PC-3 (cell line): ENCODE measurements around the gene SCN8A. TPM values are rescaled to one million over a fixed set of nuclear protein-coding genes. Genes with fewer than 3 reads are reported as not detected.
"Not testable (repeated sequence)": the region's sequence is repeated elsewhere in the genome, so short reads cannot be mapped to it uniquely, and the experiment has no call there.

Experiments used
- ATAC-seq: fragments of 200-7000 bp; cut with Tn5 transposase; 2 replicates; pipeline ENCODE4 v1.9.1; 2020; ENCODE audit warnings: mild to moderate bottlenecking, moderate library complexity
- BruUV-seq: library from RNA; stranded (reverse); fragments of 400-500 nt; replicated peaks from 2 replicates; lab custom pipeline; 2021; lab: Mats Ljungman, UMichigan
- CTCF ChIA-PET: fragments of 300-600 bp; sonication (Branson Sonifier 250); formaldehyde crosslinking; loops from one replicate; lab custom pipeline; 2022; ENCODE audit warnings: antibody characterized with exemption; lab: Charles Lee
- POLR2A ChIA-PET: fragments of 300-600 bp; sonication (Branson Sonifier 250); formaldehyde crosslinking; loops from one replicate; lab custom pipeline; 2022; ENCODE audit warnings: antibody characterized with exemption; ENCODE audit not compliant: unreplicated experiment; lab: Charles Lee
- DNase-seq: peaks from one replicate; pipeline ENCODE4 v3.0.0-alpha.2; 2015
- H2AFZ ChIP-seq: fragments of 300-600 bp; sonication (generic); 2 replicates; pipeline ENCODE4 v1.6.0; 2016; ENCODE audit warnings: antibody characterized with exemption, low read length
- H3F3A ChIP-seq: fragments of 300-600 bp; sonication (generic); one replicate; pipeline ENCODE4 v1.6.0; 2017; ENCODE audit warnings: antibody characterized with exemption, low read length, control low read depth, mild to moderate bottlenecking; ENCODE audit not compliant: unreplicated experiment
- H3K27ac ChIP-seq: fragments of 300-600 bp; sonication (generic); 2 replicates; pipeline ENCODE4 v1.5.1; 2016; ENCODE audit warnings: mild to moderate bottlenecking, low read length
- H3K27me3 ChIP-seq: fragments of 300-600 bp; sonication (generic); 2 replicates; pipeline ENCODE4 v1.6.1; 2016; ENCODE audit warnings: low read length, mixed read lengths
- H3K36me3 ChIP-seq: fragments of 300-600 bp; sonication (generic); 2 replicates; pipeline ENCODE4 v1.6.1; 2016; ENCODE audit warnings: low read depth, mixed run types, low read length, mixed read lengths
- H3K4me1 ChIP-seq: fragments of 300-600 bp; sonication (generic); 2 replicates; pipeline ENCODE4 v1.5.1; 2016; ENCODE audit warnings: low read length; ENCODE audit not compliant: insufficient read depth
- H3K4me2 ChIP-seq: fragments of 300-600 bp; sonication (generic); 2 replicates; pipeline ENCODE4 v1.6.0; 2016; ENCODE audit warnings: low read length
- H3K4me3 ChIP-seq: fragments of 300-600 bp; sonication (generic); 2 replicates; pipeline ENCODE4 v1.5.1; 2016; ENCODE audit warnings: mild to moderate bottlenecking, low read length, mixed read lengths
- H3K79me2 ChIP-seq: fragments of 300-600 bp; sonication (generic); 2 replicates; pipeline ENCODE4 v1.6.1; 2017; ENCODE audit warnings: low read length, mixed read lengths
- H3K9ac ChIP-seq: fragments of 300-600 bp; sonication (generic); 2 replicates; pipeline ENCODE4 v1.6.0; 2016; ENCODE audit warnings: mild to moderate bottlenecking, low read length
- H3K9me2 ChIP-seq: fragments of 300-600 bp; sonication (generic); replicated peaks from 2 replicates; pipeline ENCODE4 v1.6.1; 2016; ENCODE audit warnings: mixed run types, low read length, mixed read lengths
- H3K9me3 ChIP-seq: fragments of 300-600 bp; sonication (generic); 2 replicates; pipeline ENCODE4 v1.6.1; 2016; ENCODE audit warnings: low read length, mixed read lengths
- H4K20me1 ChIP-seq: fragments of 300-600 bp; sonication (generic); 2 replicates; pipeline ENCODE4 v1.6.1; 2016; ENCODE audit warnings: low read length, mixed read lengths
- CTCF ChIP-seq: fragments of 300-600 bp; sonication (generic); conservative IDR thresholded peaks from 2 replicates; pipeline ENCODE4 v1.5.1; 2017; ENCODE audit warnings: antibody characterized with exemption, low read depth, mild to moderate bottlenecking, low read length
- EZH2 ChIP-seq: fragments of 300-600 bp; sonication (generic); IDR thresholded peaks from one replicate; pipeline ENCODE4 v1.6.1; 2017; ENCODE audit warnings: antibody characterized with exemption, mild to moderate bottlenecking, low read length; ENCODE audit not compliant: unreplicated experiment
- EZH2phosphoT487 ChIP-seq: fragments of 300-600 bp; sonication (generic); IDR thresholded peaks from 2 replicates; pipeline ENCODE4 v1.6.1; 2018; ENCODE audit warnings: mild to moderate bottlenecking, antibody characterized with exemption, low read length, borderline replicate concordance
- intact Hi-C: fragments of 100-400 bp; cut with micrococcal nuclease; formaldehyde crosslinking; loops from 2 replicates; pipeline ENCODE4 v1.9.0; 2023
- total RNA-seq: library from RNA; depleted of rRNA; stranded (reverse); fragments of >200 nt; gene quantifications from 2 replicates; pipeline ENCODE4 v1.2.3, GENCODE V29; 2014

Gene SCN8A
- total RNA-seq, 1 experiment from 2014 or later, result 12.7 TPM

GRCh38 chr12:51643951-51644350 is 52.9 kb downstream of the SCN8A start:
- no peak overlapping the region for H3K27ac ChIP-seq
- no peak overlapping the region for H3K4me2 ChIP-seq
- H3K9me3 ChIP-seq, result no peaks in the 10 kb centered on the region
- H3K27me3 ChIP-seq, result no peaks in the 10 kb centered on the region
- no peaks in the 10 kb centered on the region for H3K4me1 ChIP-seq
- no peak for ATAC-seq
- no peaks in the 10 kb centered on the region for H3K36me3 ChIP-seq
- no peak for DNase-seq
- H4K20me1 ChIP-seq, result no peaks in the 10 kb centered on the region
- H3K9me2 ChIP-seq, result no peaks in the 10 kb centered on the region
- no peaks in the 10 kb centered on the region for H3F3A ChIP-seq
- POLR2A ChIA-PET, result no interaction called here
- intact Hi-C loops, result no loop called here
- BruUV-seq, result no TSS peak
- CTCF ChIA-PET, result no interaction called here
- H3K9ac ChIP-seq, result no peak overlapping the region
- H3K79me2 ChIP-seq, result 0 out of 2 replicates have a peak, but pooled peaks cover 4% of the 10 kb centered on the region
- H2AFZ ChIP-seq, result no peak overlapping the region
- no peak overlapping the region for H3K4me3 ChIP-seq
- no peak for TF ChIP-seq CTCF
- no peak for TF ChIP-seq EZH2
- no peak for TF ChIP-seq EZH2phosphoT487

- BruUV-seq, ATAC-seq: not testable (repeated sequence)
Measured at GRCh38 chr12:51644691-51645090, 53.7 kb downstream of the SCN8A start.

GRCh38 chr12:51645961-51646360 is 54.9 kb downstream of the SCN8A start:
- no peaks in the 10 kb centered on the region for H3F3A ChIP-seq
- no peak overlapping the region for H3K27ac ChIP-seq
- no peaks in the 10 kb centered on the region for H3K9me3 ChIP-seq
- ATAC-seq (no peak), DNase-seq (no peak)
- no peak overlapping the region for H2AFZ ChIP-seq
- H3K27me3 ChIP-seq, result no peaks in the 10 kb centered on the region
- no peaks in the 10 kb centered on the region for H3K4me1 ChIP-seq
- intact Hi-C loops, result no loop called here
- no peaks in the 10 kb centered on the region for H3K36me3 ChIP-seq
- H3K4me3 ChIP-seq, result no peak overlapping the region
- H3K9ac ChIP-seq, result no peak overlapping the region
- no peaks in the 10 kb centered on the region for H4K20me1 ChIP-seq
- no peaks in the 10 kb centered on the region for H3K9me2 ChIP-seq
- BruUV-seq, result no TSS peak
- H3K4me2 ChIP-seq, result no peak overlapping the region
- 0 out of 2 replicates have a peak, but pooled peaks cover 4% of the 10 kb centered on the region for H3K79me2 ChIP-seq
- ChIA-PET CTCF (no interaction called here), POLR2A (no interaction called here)
- TF ChIP-seq CTCF, result no peak
- no peak for TF ChIP-seq EZH2
- TF ChIP-seq EZH2phosphoT487, result no peak

More at GRCh38 chr12:51644691-51645090, 53.7 kb downstream of the SCN8A start:
- H3K9ac ChIP-seq, H3K4me3 ChIP-seq, H4K20me1 ChIP-seq, H2AFZ ChIP-seq, intact Hi-C loops, H3K79me2 ChIP-seq, H3K27me3 ChIP-seq, H3K9me2 ChIP-seq, H3K36me3 ChIP-seq, H3K9me3 ChIP-seq, H3K4me1 ChIP-seq, CTCF ChIA-PET, H3K27ac ChIP-seq, H3F3A ChIP-seq, POLR2A ChIA-PET, H3K4me2 ChIP-seq, DNase-seq: not testable (repeated sequence)
